ENCODE results near the gene LIPT2.

GRCh38 chr11:74487875-74488274, 5.6 kb downstream of the LIPT2 start:
- TF ChIP-seq FOXM1 (IDR thresholded peaks at IDR 0.05; ENCODE audit: borderline replicate concordance) (no peak), ARNT (IDR thresholded peaks at IDR 0.05) (no peak), LEF1 (IDR thresholded peaks at IDR 0.05; ENCODE audit: borderline replicate concordance) (no peak), SP1 (IDR thresholded peaks at IDR 0.05) (no peak), FOXK2 (IDR thresholded peaks at IDR 0.05) (no peak), SUZ12 (IDR thresholded peaks at IDR 0.05) (no peak), PKNOX1 (IDR thresholded peaks at IDR 0.05) (no peak), NFRKB (IDR thresholded peaks at IDR 0.05) (no peak)
